ENCODE results near the gene ENOX1. TPM values are rescaled to one million over a fixed set of nuclear protein-coding genes. Genes with fewer than 3 reads are reported as not detected.

ENOX1 gene
- total and polyA plus RNA-seq, 9 of the 15 experiments (the other 6 are each of a cell fraction or from before 2014, with no cell fraction given) = not detected

DNA sequence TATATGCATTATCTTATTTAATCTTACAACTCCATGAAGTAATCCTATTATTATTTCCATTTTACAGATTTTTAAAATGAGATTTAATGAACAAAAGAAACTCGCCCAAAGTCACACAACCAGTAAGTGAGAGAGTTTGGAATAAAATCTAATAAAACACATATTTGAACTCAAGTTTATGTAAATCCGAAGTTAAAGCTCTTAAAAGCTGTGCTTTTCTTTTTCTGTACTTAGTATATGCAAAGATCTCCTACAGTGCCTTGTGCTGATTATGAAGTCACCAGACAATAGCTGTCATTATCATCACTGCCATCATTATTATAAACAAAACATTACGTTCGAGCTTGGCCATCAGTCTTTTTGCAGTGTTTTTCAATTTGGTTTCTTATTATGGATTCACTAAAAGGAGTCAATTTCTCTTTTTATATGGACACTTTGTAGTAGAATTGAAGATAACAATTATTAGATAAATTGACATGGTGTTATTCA, 29.7 kb upstream of the ENOX1 start:
- Histone ChIP-seq H3K79me2 (ENCODE audit: control insufficient read depth, insufficient read depth, low read length) (no peaks in the 10 kb centered on the region), H3K9me3 (replicated peaks; ENCODE audit: control insufficient read depth, insufficient read depth, low read depth, low read length) (no peaks in the 10 kb centered on the region), H4K20me1 (replicated peaks; ENCODE audit: control insufficient read depth, insufficient read depth, low read length) (no peaks in the 10 kb centered on the region), H3K4me1 (replicated peaks in 1 of 2; ENCODE audit: control insufficient read depth in 2 of 2, insufficient read depth in 2 of 2, low read length in 2 of 2) (no peaks in the 10 kb centered on the region), H3K27ac (ENCODE audit: extremely low read depth, low read depth, low read length) (no peak overlapping the region), H3K4me2 (ENCODE audit: insufficient read depth, low read length) (no peak overlapping the region), H3K9ac (ENCODE audit: insufficient read depth in 1 of 2, low read depth in 2 of 2, low read length in 2 of 2) (no peak overlapping the region), H2AFZ (ENCODE audit: low read depth, low read length) (no peak overlapping the region), H3K9me1 (ENCODE audit: control insufficient read depth, insufficient read depth, low read length) (no peaks in the 10 kb centered on the region), H3K36me3 (ENCODE audit: control insufficient read depth, insufficient read depth, low read length) (no peaks in the 10 kb centered on the region), H3K27me3 (ENCODE audit: control insufficient read depth in 2 of 2, insufficient read depth in 2 of 2, low read length in 2 of 2) (no peaks in the 10 kb centered on the region), H3K4me3 (no peak overlapping the region)
- DNase-seq (ENCODE audit: extremely low read depth in 1 of 4, low spot score in 3 of 4) (no peak), ATAC-seq (no peak), FAIRE-seq (no peak)
- ChIA-PET CTCF (ENCODE audit: low intra/inter-chr PET ratio) (no interaction called here), POLR2A (no interaction called here)
- WGBS (ENCODE audit: insufficient coverage, low coverage, missing lambda C conversion rate) = 4% methylated on average over 4 of the region's 4 CpGs
- BruUV-seq (replicated peaks) = no TSS peak
- in situ Hi-C loops (cut with MboI) = no loop called here
- intact Hi-C loops (cut with micrococcal nuclease) = no loop called here
- TF ChIP-seq SNRNP70 (optimal IDR thresholded peaks at IDR 0.05; ENCODE audit: low read depth, low read length) (no peak), CXXC5 (CRISPR knock-in tag; IDR thresholded peaks at IDR 0.05) (no peak), TCF7L2 (IDR thresholded peaks at IDR 0.05; ENCODE audit: low read depth, low read length) (no peak), NFE2L1 (tag; IDR thresholded peaks at IDR 0.05; ENCODE audit: borderline replicate concordance, low read depth) (no peak), CBX8 (IDR thresholded peaks at IDR 0.05; ENCODE audit: borderline replicate concordance, extremely low read depth, low read depth, low read length, poor library complexity, severe bottlenecking) (no peak), MTA1 (IDR thresholded peaks at IDR 0.05; ENCODE audit: borderline replicate concordance) (no peak), HNRNPUL1 (IDR thresholded peaks at IDR 0.05; ENCODE audit: low read length) (no peak), RNF2 (IDR thresholded peaks at IDR 0.05) (no peak), SETDB1 (IDR thresholded peaks at IDR 0.05; ENCODE audit: low read length) (no peak), RBM25 (IDR thresholded peaks at IDR 0.05; ENCODE audit: low read depth, low read length, severe bottlenecking) (no peak), MCM2 (IDR thresholded peaks at IDR 0.05; ENCODE audit: low read depth) (no peak), MEIS2 (IDR thresholded peaks at IDR 0.05; ENCODE audit: partially characterized antibody) (no peak), MCM3 (IDR thresholded peaks at IDR 0.05) (no peak), MEF2D (tag; conservative IDR thresholded peaks at IDR 0.05; ENCODE audit: low read depth) (no peak), SMARCE1 (IDR thresholded peaks at IDR 0.05) (no peak)
- TF ChIP-seq, protein P1, sequence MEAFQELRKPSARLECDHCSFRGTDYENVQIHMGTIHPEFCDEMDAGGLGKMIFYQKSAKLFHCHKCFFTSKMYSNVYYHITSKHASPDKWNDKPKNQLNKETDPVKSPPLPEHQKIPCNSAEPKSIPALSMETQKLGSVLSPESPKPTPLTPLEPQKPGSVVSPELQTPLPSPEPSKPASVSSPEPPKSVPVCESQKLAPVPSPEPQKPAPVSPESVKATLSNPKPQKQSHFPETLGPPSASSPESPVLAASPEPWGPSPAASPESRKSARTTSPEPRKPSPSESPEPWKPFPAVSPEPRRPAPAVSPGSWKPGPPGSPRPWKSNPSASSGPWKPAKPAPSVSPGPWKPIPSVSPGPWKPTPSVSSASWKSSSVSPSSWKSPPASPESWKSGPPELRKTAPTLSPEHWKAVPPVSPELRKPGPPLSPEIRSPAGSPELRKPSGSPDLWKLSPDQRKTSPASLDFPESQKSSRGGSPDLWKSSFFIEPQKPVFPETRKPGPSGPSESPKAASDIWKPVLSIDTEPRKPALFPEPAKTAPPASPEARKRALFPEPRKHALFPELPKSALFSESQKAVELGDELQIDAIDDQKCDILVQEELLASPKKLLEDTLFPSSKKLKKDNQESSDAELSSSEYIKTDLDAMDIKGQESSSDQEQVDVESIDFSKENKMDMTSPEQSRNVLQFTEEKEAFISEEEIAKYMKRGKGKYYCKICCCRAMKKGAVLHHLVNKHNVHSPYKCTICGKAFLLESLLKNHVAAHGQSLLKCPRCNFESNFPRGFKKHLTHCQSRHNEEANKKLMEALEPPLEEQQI (IDR thresholded peaks at IDR 0.05) = no peak
- TF ChIP-seq, protein P2, sequence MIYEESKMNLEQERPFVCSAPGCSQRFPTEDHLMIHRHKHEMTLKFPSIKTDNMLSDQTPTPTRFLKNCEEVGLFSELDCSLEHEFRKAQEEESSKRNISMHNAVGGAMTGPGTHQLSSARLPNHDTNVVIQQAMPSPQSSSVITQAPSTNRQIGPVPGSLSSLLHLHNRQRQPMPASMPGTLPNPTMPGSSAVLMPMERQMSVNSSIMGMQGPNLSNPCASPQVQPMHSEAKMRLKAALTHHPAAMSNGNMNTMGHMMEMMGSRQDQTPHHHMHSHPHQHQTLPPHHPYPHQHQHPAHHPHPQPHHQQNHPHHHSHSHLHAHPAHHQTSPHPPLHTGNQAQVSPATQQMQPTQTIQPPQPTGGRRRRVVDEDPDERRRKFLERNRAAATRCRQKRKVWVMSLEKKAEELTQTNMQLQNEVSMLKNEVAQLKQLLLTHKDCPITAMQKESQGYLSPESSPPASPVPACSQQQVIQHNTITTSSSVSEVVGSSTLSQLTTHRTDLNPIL (CRISPR knock-in tag; IDR thresholded peaks at IDR 0.05) = no peak
- TF ChIP-seq, protein P3, sequence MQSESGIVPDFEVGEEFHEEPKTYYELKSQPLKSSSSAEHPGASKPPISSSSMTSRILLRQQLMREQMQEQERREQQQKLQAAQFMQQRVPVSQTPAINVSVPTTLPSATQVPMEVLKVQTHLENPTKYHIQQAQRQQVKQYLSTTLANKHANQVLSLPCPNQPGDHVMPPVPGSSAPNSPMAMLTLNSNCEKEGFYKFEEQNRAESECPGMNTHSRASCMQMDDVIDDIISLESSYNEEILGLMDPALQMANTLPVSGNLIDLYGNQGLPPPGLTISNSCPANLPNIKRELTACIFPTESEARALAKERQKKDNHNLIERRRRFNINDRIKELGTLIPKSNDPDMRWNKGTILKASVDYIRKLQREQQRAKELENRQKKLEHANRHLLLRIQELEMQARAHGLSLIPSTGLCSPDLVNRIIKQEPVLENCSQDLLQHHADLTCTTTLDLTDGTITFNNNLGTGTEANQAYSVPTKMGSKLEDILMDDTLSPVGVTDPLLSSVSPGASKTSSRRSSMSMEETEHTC (IDR thresholded peaks at IDR 0.05) = no peak
